Astrocyte (in vitro differentiated cells and primary cell): Measurements from ENCODE around the gene FBXO44. TPM values are rescaled to one million over a fixed set of nuclear protein-coding genes. Genes with fewer than 3 reads are reported as not detected.

Experiments used
- DNase-seq: peaks from one replicate; pipeline ENCODE4 v3.0.0-alpha.2; 2010; ENCODE audit warnings: low read depth
- FAIRE-seq: peaks from 2 replicates; lab custom pipeline; 2011; peaks lifted over from hg19 to GRCh38; lab: Jason Lieb, UNC
- H2AFZ ChIP-seq: 2 replicates; pipeline ENCODE4 v1.6.0; 2012; ENCODE audit warnings: low read depth, low read length, inconsistent platforms
- H3K27ac ChIP-seq: 2 replicates; pipeline ENCODE4 v1.5.1; 2011; ENCODE audit warnings: low read depth, low read length, inconsistent platforms
- H3K27me3 ChIP-seq: 2 replicates; pipeline ENCODE4 v1.6.0; 2011; ENCODE audit warnings: low read length, inconsistent platforms; ENCODE audit not compliant: insufficient read depth
- H3K36me3 ChIP-seq: 2 replicates; pipeline ENCODE4 v1.5.1; 2011; ENCODE audit warnings: low read length, inconsistent platforms; ENCODE audit not compliant: insufficient read depth
- H3K4me1 ChIP-seq: 2 replicates; pipeline ENCODE4 v1.5.1; 2011; ENCODE audit warnings: low read length, inconsistent platforms; ENCODE audit not compliant: insufficient read depth
- H3K4me2 ChIP-seq: 2 replicates; pipeline ENCODE4 v1.6.0; 2012; ENCODE audit warnings: low read length, inconsistent platforms
- H3K4me3 ChIP-seq: 2 replicates; pipeline ENCODE4 v1.5.1; 2011; ENCODE audit warnings: low read depth, mild to moderate bottlenecking, low read length, inconsistent platforms; ENCODE audit not compliant: insufficient read depth
- H3K79me2 ChIP-seq: 2 replicates; pipeline ENCODE4 v1.6.0; 2012; ENCODE audit warnings: mild to moderate bottlenecking, low read length, inconsistent platforms; ENCODE audit not compliant: insufficient read depth
- H3K9ac ChIP-seq: 2 replicates; pipeline ENCODE4 v1.6.0; 2012; ENCODE audit warnings: mild to moderate bottlenecking, low read length, inconsistent platforms
- H3K9me3 ChIP-seq: 2 replicates; pipeline ENCODE4 v1.5.1; 2012; ENCODE audit warnings: low read depth, mild to moderate bottlenecking, low read length, inconsistent platforms; ENCODE audit not compliant: insufficient read depth
- H4K20me1 ChIP-seq: 2 replicates; pipeline ENCODE4 v1.6.0; 2012; ENCODE audit warnings: low read length, inconsistent platforms; ENCODE audit not compliant: insufficient read depth
- H3K27ac Mint-ChIP-seq: one replicate; pipeline ENCODE4 v1.8.0; 2021; ENCODE audit warnings: mild to moderate bottlenecking, mixed read lengths; ENCODE audit not compliant: unreplicated experiment
- H3K27me3 Mint-ChIP-seq: one replicate; pipeline ENCODE4 v1.8.0; 2021; ENCODE audit warnings: low read depth, mixed read lengths; ENCODE audit not compliant: unreplicated experiment
- H3K36me3 Mint-ChIP-seq: one replicate; pipeline ENCODE4 v1.8.0; 2021; ENCODE audit warnings: low read depth, mixed read lengths; ENCODE audit not compliant: unreplicated experiment
- H3K4me1 Mint-ChIP-seq: one replicate; pipeline ENCODE4 v1.8.0; 2021; ENCODE audit warnings: low read depth, mixed read lengths; ENCODE audit not compliant: unreplicated experiment
- H3K4me3 Mint-ChIP-seq: one replicate; pipeline ENCODE4 v1.8.0; 2021; ENCODE audit warnings: mild to moderate bottlenecking, moderate library complexity, mixed read lengths; ENCODE audit not compliant: unreplicated experiment
- H3K9me3 Mint-ChIP-seq: one replicate; pipeline ENCODE4 v1.8.0; 2021; ENCODE audit warnings: mild to moderate bottlenecking, mixed read lengths; ENCODE audit not compliant: unreplicated experiment
- EZH2 ChIP-seq: IDR thresholded peaks from 2 replicates; pipeline ENCODE4 v1.6.1; 2012; ENCODE audit warnings: mild to moderate bottlenecking, low read length, inconsistent platforms; ENCODE audit not compliant: insufficient read depth
- total RNA-seq: library from RNA; stranded (reverse); gene quantifications from 2 replicates; pipeline ENCODE4 v1.2.1, GENCODE V29; 2021
- TF ChIP-seq, protein P1 (sequence below): IDR thresholded peaks from 2 replicates; pipeline ENCODE4 v1.5.1; 2011; ENCODE audit warnings: low read depth, mild to moderate bottlenecking, inconsistent platforms, low read length, moderate library complexity; ENCODE audit not compliant: insufficient read depth

The FBXO44 gene
- total RNA-seq, 1 donor from 2014 or later, result 31.6 TPM

- H3K9me3 ChIP-seq, result no peaks in the 10 kb centered on the region
- TF ChIP-seq EZH2, result no peak
- TF ChIP-seq, protein P1, sequence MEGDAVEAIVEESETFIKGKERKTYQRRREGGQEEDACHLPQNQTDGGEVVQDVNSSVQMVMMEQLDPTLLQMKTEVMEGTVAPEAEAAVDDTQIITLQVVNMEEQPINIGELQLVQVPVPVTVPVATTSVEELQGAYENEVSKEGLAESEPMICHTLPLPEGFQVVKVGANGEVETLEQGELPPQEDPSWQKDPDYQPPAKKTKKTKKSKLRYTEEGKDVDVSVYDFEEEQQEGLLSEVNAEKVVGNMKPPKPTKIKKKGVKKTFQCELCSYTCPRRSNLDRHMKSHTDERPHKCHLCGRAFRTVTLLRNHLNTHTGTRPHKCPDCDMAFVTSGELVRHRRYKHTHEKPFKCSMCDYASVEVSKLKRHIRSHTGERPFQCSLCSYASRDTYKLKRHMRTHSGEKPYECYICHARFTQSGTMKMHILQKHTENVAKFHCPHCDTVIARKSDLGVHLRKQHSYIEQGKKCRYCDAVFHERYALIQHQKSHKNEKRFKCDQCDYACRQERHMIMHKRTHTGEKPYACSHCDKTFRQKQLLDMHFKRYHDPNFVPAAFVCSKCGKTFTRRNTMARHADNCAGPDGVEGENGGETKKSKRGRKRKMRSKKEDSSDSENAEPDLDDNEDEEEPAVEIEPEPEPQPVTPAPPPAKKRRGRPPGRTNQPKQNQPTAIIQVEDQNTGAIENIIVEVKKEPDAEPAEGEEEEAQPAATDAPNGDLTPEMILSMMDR, result no peak
- Mint-ChIP-seq H3K27ac (no peak overlapping the region), H3K4me3 (no peak overlapping the region), H3K36me3 (no peaks in the 10 kb centered on the region), H3K9me3 (no peaks in the 10 kb centered on the region), H3K27me3 (peaks cover 43% of the 10 kb centered on the region), H3K4me1 (no peaks in the 10 kb centered on the region)
- no peak overlapping the region for H3K4me2 ChIP-seq
- no peak overlapping the region for H3K4me3 ChIP-seq
- no peak overlapping the region for H3K27ac ChIP-seq
- no peak overlapping the region for H3K9ac ChIP-seq
- H3K27me3 ChIP-seq, result no peaks in the 10 kb centered on the region
- no peaks in the 10 kb centered on the region for H3K36me3 ChIP-seq
- H3K4me1 ChIP-seq, result no peaks in the 10 kb centered on the region
- DNase-seq (no peak), FAIRE-seq (no peak)
- no peak overlapping the region for H2AFZ ChIP-seq
- no peaks in the 10 kb centered on the region for H3K79me2 ChIP-seq
- no peaks in the 10 kb centered on the region for H4K20me1 ChIP-seq
These were observed 56.8 kb downstream of the FBXO44 start for GRCh38 chr1:11711490-11711889.

DNA sequence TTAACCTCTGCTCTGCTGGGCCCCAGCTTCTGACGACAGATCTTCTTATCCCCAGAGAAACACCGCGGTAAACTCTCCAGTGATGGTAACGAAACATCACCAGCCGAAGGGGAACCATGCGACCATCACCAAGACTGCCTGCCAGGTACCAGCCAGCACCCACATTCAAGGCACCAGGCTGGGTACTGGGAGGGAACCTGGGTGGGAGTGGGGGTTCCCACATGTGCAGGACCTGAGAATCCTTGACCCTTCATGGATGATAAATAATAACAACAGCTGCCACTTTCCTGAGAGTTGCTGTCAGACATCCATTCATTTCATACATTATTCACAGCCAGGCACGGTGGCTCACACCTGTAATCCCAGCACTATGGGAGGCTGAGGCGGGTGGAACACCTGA is 57.6 kb downstream of the FBXO44 start:
- Histone ChIP-seq H3K36me3 (no peaks in the 10 kb centered on the region), H3K27me3 (no peaks in the 10 kb centered on the region), H3K9ac (no peak overlapping the region), H2AFZ (no peak overlapping the region), H3K4me3 (no peak overlapping the region), H3K4me2 (no peak overlapping the region), H4K20me1 (no peaks in the 10 kb centered on the region), H3K4me1 (no peaks in the 10 kb centered on the region), H3K79me2 (no peaks in the 10 kb centered on the region), H3K9me3 (no peaks in the 10 kb centered on the region), H3K27ac (no peak overlapping the region)
- no peaks in the 10 kb centered on the region for H3K9me3 Mint-ChIP-seq
- DNase-seq, result no peak
- H3K36me3 Mint-ChIP-seq, result no peaks in the 10 kb centered on the region
- no peak for TF ChIP-seq EZH2
- TF ChIP-seq, protein P1, result no peak
- no peak overlapping the region for H3K27ac Mint-ChIP-seq
- no peaks in the 10 kb centered on the region for H3K4me1 Mint-ChIP-seq
- FAIRE-seq, result no peak
- H3K4me3 Mint-ChIP-seq, result no peak overlapping the region
- peaks cover 38% of the 10 kb centered on the region for H3K27me3 Mint-ChIP-seq

Other genes with a start within 250 kb of the FBXO44 start
- 0.32 and 0.34 TPM in 2 replicates for gene DISP3, start 175.7 kb upstream of the FBXO44 start, total RNA-seq
- 54.9 and 64.0 TPM in 2 replicates for gene FBXO2, start 448 bp upstream of the FBXO44 start, total RNA-seq
- 9.7 and 9.8 TPM in 2 replicates for gene FBXO6, start 9.3 kb downstream of the FBXO44 start, total RNA-seq
- 29.3 and 30.1 TPM in 2 replicates for gene MAD2L2, start 26.3 kb downstream of the FBXO44 start, total RNA-seq
- 0.79 and 1.7 TPM in 2 replicates for gene DRAXIN, start 36.8 kb downstream of the FBXO44 start, total RNA-seq
- 38.7 and 46.3 TPM in 2 replicates for gene AGTRAP, start 81.3 kb downstream of the FBXO44 start, total RNA-seq
- gene C1orf167, start 107.3 kb downstream of the FBXO44 start, total RNA-seq, result not detected in 2 replicates
- 11.5 and 13.0 TPM in 2 replicates for gene MTHFR, start 151.1 kb downstream of the FBXO44 start, total RNA-seq
- 16.7 and 22.4 TPM in 2 replicates for gene CLCN6, start 151.3 kb downstream of the FBXO44 start, total RNA-seq
- gene NPPA, start 192.9 kb downstream of the FBXO44 start, total RNA-seq, result not detected in 2 replicates
- gene NPPB, start 204.1 kb downstream of the FBXO44 start, total RNA-seq, result 333 and 449 TPM in 2 replicates